WTC11 (cell line): ENCODE data around the gene PDE11A.

Experiments used
- CREB1 ChIP-seq: sonication (generic); formaldehyde crosslinking; IDR thresholded peaks from 2 replicates; pipeline ENCODE4 v1.8.0; 2023; ENCODE audit warnings: mild to moderate bottlenecking, missing genetic modification reagents
- CTCF ChIP-seq: fragments of 200-600 bp; IDR thresholded peaks from 2 replicates; pipeline ENCODE4 v1.8.0; 2022; ENCODE audit warnings: antibody characterized with exemption

- no peak for TF ChIP-seq CTCF
- no peak for TF ChIP-seq CREB1 (CRISPR knock-in tag)
Measured at GRCh38 chr2:177658309-177658708, 414.3 kb downstream of the PDE11A start.
